ENCODE data around the gene NISCH. TPM values are rescaled to one million over a fixed set of nuclear protein-coding genes. Genes with fewer than 3 reads are reported as not detected.

The NISCH gene
- total and polyA plus RNA-seq, 2 donors (not counting 3 experiments of a cell fraction or from before 2014, with no cell fraction given): 156 to 178 TPM

DNA sequence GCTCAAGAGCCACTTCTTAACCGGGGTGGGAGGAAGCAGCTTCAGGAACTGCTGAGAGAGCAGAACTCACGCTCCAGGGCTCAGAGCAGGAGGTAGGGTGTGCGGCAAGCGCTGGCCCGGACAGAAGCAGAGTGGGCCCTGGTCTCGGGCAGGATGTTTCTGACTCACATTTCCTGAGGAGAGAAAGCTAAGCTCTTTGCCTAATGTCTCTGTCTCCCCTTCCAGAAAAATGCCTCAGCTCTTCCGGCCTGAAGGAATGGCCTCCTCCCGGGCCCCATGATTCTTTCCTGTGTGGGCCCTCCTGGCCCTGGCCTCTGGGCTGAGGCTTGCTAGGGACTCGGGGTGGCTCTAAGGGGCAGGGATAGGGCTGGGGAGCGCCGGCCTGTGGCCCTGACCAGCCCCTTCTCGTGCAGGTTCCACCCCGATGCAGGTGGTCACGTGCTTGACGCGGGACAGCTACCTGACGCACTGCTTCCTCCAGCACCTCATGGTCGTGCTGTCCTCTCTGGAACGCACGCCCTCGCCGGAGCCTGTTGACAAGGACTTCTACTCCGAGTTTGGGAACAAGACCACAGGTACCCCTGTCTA is 35.6 kb downstream of the NISCH start:
- FAIRE-seq: peak; percentile 100
- H3K4me3 ChIP-seq (replicated peaks in 1 of 3; ENCODE audit: insufficient read depth in 1 of 3, low read depth in 1 of 3, low read length in 3 of 3): no peak overlapping the region
- H3K4me1 ChIP-seq (ENCODE audit: control insufficient read depth, extremely low read depth, insufficient read depth, low read length): peaks cover 64% of the 10 kb centered on the region
- BruUV-seq (replicated peaks): no TSS peak
- no peak overlapping the region for H3K9ac ChIP-seq (replicated peaks; ENCODE audit: extremely low read depth, insufficient read depth, low read length)
- DNase-seq (ENCODE audit: low read depth, low spot score): peak; percentile 91
- no peaks in the 10 kb centered on the region for H3K27me3 ChIP-seq (ENCODE audit: control insufficient read depth in 2 of 2, insufficient read depth in 2 of 2, low read length in 2 of 2)
- POLR2A ChIA-PET: interaction anchor here (1.0 to 1.4 kb wide), 3 partner anchors 41 to 45 kb away, joined by 3 to 7 read pairs (median 3); partner anchors contain the start of gene UQCC5
- no peaks in the 10 kb centered on the region for H4K20me1 ChIP-seq (replicated peaks; ENCODE audit: control insufficient read depth, extremely low read depth, insufficient read depth, low read length)
- peak overlapping the region; percentile 60 for H3K27ac ChIP-seq (ENCODE audit: insufficient read depth, low read depth, low read length)
- intact Hi-C loops (cut with micrococcal nuclease): loop anchor here (1.0 kb wide), 1 partner anchor 35 kb away; no protein-coding TSS in a partner anchor
- no peak overlapping the region for H2AFZ ChIP-seq (ENCODE audit: low read depth, low read length)
- dilution Hi-C loops (cut with MboI; ENCODE audit: extremely low pct_ligation_motif_present, low sequenced_read_pairs): no loop called here
- CTCF ChIA-PET: interaction anchor here (0.8 to 4.9 kb wide), 8 partner anchors 9 to 63 kb away, joined by 3 to 29 read pairs (median 5); partner anchors contain the start of gene UQCC5
- peak overlapping the region; percentile 47 for H3K4me2 ChIP-seq (ENCODE audit: insufficient read depth, low read length)
- H3K36me3 ChIP-seq (ENCODE audit: control insufficient read depth in 2 of 2, extremely low read depth in 1 of 2, insufficient read depth in 2 of 2, low read length in 2 of 2): peaks cover 5 to 49% of the 10 kb centered on the region in 2 experiments
- H3K9me3 ChIP-seq (replicated peaks; ENCODE audit: control insufficient read depth, insufficient read depth, low read length): no peaks in the 10 kb centered on the region
- H3K9me1 ChIP-seq (replicated peaks; ENCODE audit: control insufficient read depth, extremely low read depth, insufficient read depth, low read length): no peaks in the 10 kb centered on the region
- H3K79me2 ChIP-seq (ENCODE audit: control insufficient read depth, insufficient read depth, low read length): peaks cover 9% of the 10 kb centered on the region
- peak; percentile 95 for TF ChIP-seq POLR2AphosphoS5 (IDR thresholded peaks at IDR 0.05; ENCODE audit: insufficient read depth, low read depth, low read length)
- TF ChIP-seq EZH2 (IDR thresholded peaks at IDR 0.05; ENCODE audit: borderline replicate concordance, low read depth, low read length, severe bottlenecking): no peak
- peak; percentile 78 for TF ChIP-seq JUN (IDR thresholded peaks at IDR 0.05; ENCODE audit: borderline replicate concordance, insufficient read depth, insufficient read length, low read depth)
- TF ChIP-seq FOS (IDR thresholded peaks at IDR 0.05; ENCODE audit: borderline replicate concordance, insufficient read depth, low read length): peak; percentile 93
- peak; percentile 21 for TF ChIP-seq POLR2A (IDR thresholded peaks at IDR 0.05; ENCODE audit: low read depth, low read length)
- TF ChIP-seq, protein P1, sequence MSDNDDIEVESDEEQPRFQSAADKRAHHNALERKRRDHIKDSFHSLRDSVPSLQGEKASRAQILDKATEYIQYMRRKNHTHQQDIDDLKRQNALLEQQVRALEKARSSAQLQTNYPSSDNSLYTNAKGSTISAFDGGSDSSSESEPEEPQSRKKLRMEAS (IDR thresholded peaks at IDR 0.05; ENCODE audit: insufficient read depth, insufficient read length): peak; percentile 21
- peak; percentile 73 for TF ChIP-seq GATA2 (IDR thresholded peaks at IDR 0.05; ENCODE audit: insufficient read depth, insufficient read length, low read depth, low read length)
- TF ChIP-seq, protein P2, sequence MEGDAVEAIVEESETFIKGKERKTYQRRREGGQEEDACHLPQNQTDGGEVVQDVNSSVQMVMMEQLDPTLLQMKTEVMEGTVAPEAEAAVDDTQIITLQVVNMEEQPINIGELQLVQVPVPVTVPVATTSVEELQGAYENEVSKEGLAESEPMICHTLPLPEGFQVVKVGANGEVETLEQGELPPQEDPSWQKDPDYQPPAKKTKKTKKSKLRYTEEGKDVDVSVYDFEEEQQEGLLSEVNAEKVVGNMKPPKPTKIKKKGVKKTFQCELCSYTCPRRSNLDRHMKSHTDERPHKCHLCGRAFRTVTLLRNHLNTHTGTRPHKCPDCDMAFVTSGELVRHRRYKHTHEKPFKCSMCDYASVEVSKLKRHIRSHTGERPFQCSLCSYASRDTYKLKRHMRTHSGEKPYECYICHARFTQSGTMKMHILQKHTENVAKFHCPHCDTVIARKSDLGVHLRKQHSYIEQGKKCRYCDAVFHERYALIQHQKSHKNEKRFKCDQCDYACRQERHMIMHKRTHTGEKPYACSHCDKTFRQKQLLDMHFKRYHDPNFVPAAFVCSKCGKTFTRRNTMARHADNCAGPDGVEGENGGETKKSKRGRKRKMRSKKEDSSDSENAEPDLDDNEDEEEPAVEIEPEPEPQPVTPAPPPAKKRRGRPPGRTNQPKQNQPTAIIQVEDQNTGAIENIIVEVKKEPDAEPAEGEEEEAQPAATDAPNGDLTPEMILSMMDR (IDR thresholded peaks at IDR 0.05; ENCODE audit: extremely low read depth in 1 of 2, insufficient read depth in 1 of 2, low read depth in 1 of 2, low read length in 2 of 2): no peak
- TF ChIP-seq MYC (IDR thresholded peaks at IDR 0.05; ENCODE audit: low read depth, low read length): peak; percentile 42

Data from endothelial cell of umbilical vein (primary cell).